HepG2 (cell line): ENCODE measurements around the gene FAM229B. TPM values are rescaled to one million over a fixed set of nuclear protein-coding genes. Genes with fewer than 3 reads are reported as not detected.

Experiments used
- ATAC-seq: fragments of 200-7000 bp; cut with Tn5 transposase; 3 replicates; pipeline ENCODE4 v1.9.1; 2020; ENCODE audit warnings: mild to moderate bottlenecking, moderate library complexity
- BruUV-seq: library from RNA; stranded (reverse); fragments of 400-500 nt; replicated peaks from 2 replicates; lab custom pipeline; 2021; lab: Mats Ljungman, UMichigan
- CTCF ChIA-PET: fragments of 300-600 bp; formaldehyde crosslinking; extraction: SDS; loops from one replicate; lab custom pipeline; 2021; ENCODE audit warnings: low total read pairs, inconsistent platforms, low intra/inter-chr PET ratio; lab: Yijun Ruan, JAX
- POLR2A ChIA-PET: fragments of 350-600 bp; sonication (Branson Sonifier 250); formaldehyde crosslinking; loops from one replicate; lab custom pipeline; 2020; ENCODE audit warnings: antibody characterized with exemption, inconsistent platforms; lab: Yijun Ruan, JAX
- DNase-seq: peaks from one replicate; pipeline ENCODE4 v3.0.0-alpha.2; 2015; ENCODE audit warnings: low spot score
- FAIRE-seq: peaks from 3 replicates; lab custom pipeline; 2011; peaks lifted over from hg19 to GRCh38; lab: Jason Lieb, UNC
- H2AFZ ChIP-seq: one replicate; pipeline ENCODE4 v1.6.1; 2011; ENCODE audit warnings: low read length, inconsistent platforms
- H3K27ac ChIP-seq: fragments of 300-600 bp; 3 replicates; pipeline ENCODE4 v1.8.0; 2011; ENCODE audit warnings: mixed run types, mild to moderate bottlenecking, mixed read lengths, low read length, inconsistent platforms; ENCODE audit not compliant: insufficient read depth; ENCODE audit errors: extremely low read length
- H3K27me3 ChIP-seq, 2 experiments: fragments of 200-600 bp in 1 of 2; 2 replicates in 1 of 2; 3 replicates in 1 of 2; pipeline versions ENCODE4 v1.6.0 to v1.8.0; 2011; ENCODE audit warnings: low read length in 2 of 2, mild to moderate bottlenecking in 2 of 2, moderate library complexity in 2 of 2, inconsistent platforms in 1 of 2; ENCODE audit not compliant: insufficient read depth in 2 of 2, control insufficient read depth in 1 of 2
- H3K36me3 ChIP-seq, 2 experiments: fragments of 200-600 bp in 1 of 2; replicated peaks in 1 of 2; 2 replicates in 1 of 2; 3 replicates in 1 of 2; pipeline versions ENCODE4 v1.5.1 to v1.8.0; 2011; ENCODE audit warnings: low read length in 2 of 2, inconsistent platforms in 1 of 2; ENCODE audit not compliant: insufficient read depth in 2 of 2, control insufficient read depth in 1 of 2
- H3K4me1 ChIP-seq: 2 replicates; pipeline ENCODE4 v1.5.1; 2012; ENCODE audit warnings: low read length, inconsistent platforms; ENCODE audit not compliant: insufficient read depth
- H3K4me2 ChIP-seq: 2 replicates; pipeline ENCODE4 v1.6.0; 2011; ENCODE audit warnings: low read depth, low read length, inconsistent platforms
- H3K4me3 ChIP-seq, 3 experiments: fragments of 200-600 bp in 1 of 3; sonication (generic), shearing (Covaris generic) in 1 of 3; replicated peaks in 1 of 3; 2 replicates each; pipeline ENCODE4 v1.5.1; 2011 to 2016; ENCODE audit warnings: low read length in 3 of 3, inconsistent platforms in 2 of 3, low read depth in 2 of 3, mild to moderate bottlenecking in 2 of 3, control low read depth in 1 of 3, mixed read lengths in 1 of 3; ENCODE audit not compliant: insufficient read depth in 1 of 3
- H3K79me2 ChIP-seq: one replicate; pipeline ENCODE4 v1.6.1; 2011; ENCODE audit warnings: low read length, inconsistent platforms; ENCODE audit not compliant: insufficient read depth
- H3K9ac ChIP-seq: 2 replicates; pipeline ENCODE4 v1.6.0; 2011; ENCODE audit warnings: mild to moderate bottlenecking, low read depth, low read length, inconsistent platforms; ENCODE audit not compliant: insufficient read depth
- H3K9me3 ChIP-seq: 2 replicates; pipeline ENCODE4 v1.5.1; 2012; ENCODE audit warnings: mild to moderate bottlenecking, low read length
- H4K20me1 ChIP-seq: 2 replicates; pipeline ENCODE4 v1.6.0; 2011; ENCODE audit warnings: inconsistent platforms, mild to moderate bottlenecking, low read length, moderate library complexity; ENCODE audit not compliant: insufficient read depth
- ARHGAP35 ChIP-seq: sonication (generic); formaldehyde crosslinking; IDR thresholded peaks from 2 replicates; pipeline ENCODE4 v1.9.0; 2022; ENCODE audit warnings: mild to moderate bottlenecking, inconsistent platforms, moderate library complexity, missing genetic modification reagents, borderline replicate concordance
- GZF1 ChIP-seq: sonication (generic); formaldehyde crosslinking; IDR thresholded peaks from 2 replicates; pipeline ENCODE4 v1.5.1; 2020; ENCODE audit warnings: mild to moderate bottlenecking, missing genetic modification reagents
- HMGA1 ChIP-seq: sonication (generic); formaldehyde crosslinking; conservative IDR thresholded peaks from 2 replicates; pipeline ENCODE4 v1.4.0; 2020; ENCODE audit warnings: missing genetic modification reagents
- HNRNPK ChIP-seq: fragments of 200-400 bp; formaldehyde crosslinking; IDR thresholded peaks from 2 replicates; pipeline ENCODE4 v1.6.1; 2018; ENCODE audit warnings: low read length, low read depth, moderate library complexity, mild to moderate bottlenecking; ENCODE audit not compliant: poor library complexity, severe bottlenecking
- IRX3 ChIP-seq: sonication (generic); formaldehyde crosslinking; IDR thresholded peaks from 2 replicates; pipeline ENCODE4 v1.8.1; 2023; ENCODE audit warnings: mild to moderate bottlenecking, low read depth, missing genetic modification reagents, borderline replicate concordance
- KLF16 ChIP-seq, 2 experiments: sonication (generic) in 1 of 2; formaldehyde crosslinking in 1 of 2; IDR thresholded peaks; 2 replicates each; pipeline versions ENCODE4 v1.6.1 to v1.8.0; 2016 to 2023; ENCODE audit warnings: missing genetic modification reagents in 2 of 2, missing compliant biosample characterization in 1 of 2
- POLR2A ChIP-seq, 2 experiments: IDR thresholded peaks; 2 replicates each; pipeline ENCODE4 v1.6.1; 2011; ENCODE audit warnings: low read depth in 2 of 2, low read length in 2 of 2, mild to moderate bottlenecking in 1 of 2, moderate library complexity in 1 of 2; ENCODE audit not compliant: insufficient read depth in 1 of 2
- PPARG ChIP-seq: conservative IDR thresholded peaks from 2 replicates; pipeline ENCODE4 v1.6.1; 2016; ENCODE audit warnings: missing biosample characterization, missing genetic modification reagents
- SATB2 ChIP-seq: sonication (generic); formaldehyde crosslinking; IDR thresholded peaks from 2 replicates; pipeline ENCODE4 v1.5.0; 2020; ENCODE audit warnings: missing genetic modification reagents
- SIX4 ChIP-seq: sonication (generic); formaldehyde crosslinking; IDR thresholded peaks from 2 replicates; pipeline ENCODE4 v1.4.0; 2020; ENCODE audit warnings: missing genetic modification reagents
- ZNF101 ChIP-seq: sonication (generic); formaldehyde crosslinking; IDR thresholded peaks from 2 replicates; pipeline ENCODE4 v1.4.0; 2020; ENCODE audit warnings: mild to moderate bottlenecking, low read depth, missing genetic modification reagents, borderline replicate concordance
- ZNF224 ChIP-seq: sonication (generic); formaldehyde crosslinking; IDR thresholded peaks from 2 replicates; pipeline ENCODE4 v1.5.0; 2020; ENCODE audit warnings: mild to moderate bottlenecking, missing genetic modification reagents
- ZNF253 ChIP-seq: sonication (generic); formaldehyde crosslinking; IDR thresholded peaks from 2 replicates; pipeline ENCODE4 v1.8.0; 2022; ENCODE audit warnings: mild to moderate bottlenecking, missing genetic modification reagents, borderline replicate concordance
- ZNF552 ChIP-seq: sonication (generic); formaldehyde crosslinking; IDR thresholded peaks from 2 replicates; pipeline ENCODE4 v1.9.0; 2022; ENCODE audit warnings: missing genetic modification reagents, mild to moderate bottlenecking, borderline replicate concordance
- ZNF83 ChIP-seq: sonication (generic); formaldehyde crosslinking; IDR thresholded peaks from 2 replicates; pipeline ENCODE4 v1.4.0; 2020; ENCODE audit warnings: missing genetic modification reagents, mild to moderate bottlenecking, borderline replicate concordance
- WGBS: methylation state at CpG from one replicate; pipeline ENCODE4 v1.1.6; 2017; ENCODE audit warnings: low lambda C conversion rate; 5-methylcytosine and 5-hydroxymethylcytosine counted together
- in situ Hi-C: cut with HindIII; loops from 2 replicates; pipeline ENCODE4 v1.10.0; 2017; ENCODE audit warnings: low pct_unique_long_range_greater_than_20kb; ENCODE audit not compliant: extremely low pct_ligation_motif_present
- intact Hi-C: fragments of 100-400 bp; cut with micrococcal nuclease; formaldehyde crosslinking; loops from one replicate; pipeline ENCODE4 v1.10.0; 2022; ENCODE audit not compliant: unreplicated experiment
- polyA plus RNA-seq, 8 experiments: library from polyadenylated mRNA; depleted of rRNA in 3 of 8; stranded (reverse) in 7 of 8; unstranded in 1 of 8; fragments of >200 nt; fragmentation: Illumina TruSeq in 4 of 8; extraction: Trizol in 4 of 8; gene quantifications; 2 replicates each; pipeline versions ENCODE4 v1.2.1 to v1.2.3, GENCODE V29; 2011 to 2016; ENCODE audit warnings: low read depth in 4 of 8, missing spikeins in 1 of 8, mixed read lengths in 1 of 8; ENCODE audit not compliant: insufficient read depth in 1 of 8
- total RNA-seq, 5 experiments: library from RNA; depleted of rRNA; stranded (reverse); fragments of >200 nt; fragmentation: Illumina TruSeq; extraction: Trizol; gene quantifications; 2 replicates each; pipeline ENCODE4 v1.2.3, GENCODE V29; 2016; ENCODE audit warnings: low read depth in 1 of 5
- TF ChIP-seq, protein P1 (sequence below): sonication (generic); formaldehyde crosslinking; IDR thresholded peaks from 2 replicates; pipeline ENCODE4 v1.4.0; 2020; ENCODE audit warnings: mild to moderate bottlenecking, missing genetic modification reagents
- TF ChIP-seq, protein P2 (sequence below): sonication (generic); formaldehyde crosslinking; IDR thresholded peaks from 2 replicates; pipeline ENCODE4 v1.4.0; 2020; ENCODE audit warnings: mild to moderate bottlenecking, missing genetic modification reagents

Gene FAM229B
- total and polyA plus RNA-seq, 2 of the 13 experiments (the other 11 are each of a cell fraction or from before 2014, with no cell fraction given), result 11.3 to 19.5 TPM

DNA sequence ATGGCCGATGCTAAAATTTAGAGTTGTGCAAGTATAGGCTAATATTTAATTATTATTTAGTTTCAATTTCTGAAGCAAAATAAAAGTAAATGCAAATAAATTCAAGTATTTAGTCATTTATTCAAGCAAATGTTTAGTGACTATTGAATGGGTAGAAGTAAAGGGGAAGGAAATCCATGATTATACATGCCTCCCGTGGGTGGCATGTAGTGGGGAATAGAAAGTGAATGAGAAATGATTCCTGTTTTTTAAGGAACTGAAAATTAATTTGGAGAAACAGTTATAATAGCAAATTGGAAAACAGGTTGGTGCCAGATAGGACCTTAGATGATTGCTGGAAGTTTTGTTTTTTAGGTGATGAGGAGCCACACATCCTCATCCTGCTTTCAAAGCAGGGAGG, 35.4 kb downstream of the FAM229B start:
- intact Hi-C loops, result no loop called here
- Histone ChIP-seq H3K36me3 (no peaks in the 10 kb centered on the region), H3K4me1 (no peaks in the 10 kb centered on the region), H3K27me3 (no peaks in the 10 kb centered on the region), H3K27ac (no peak overlapping the region), H3K4me2 (no peak overlapping the region), H4K20me1 (no peaks in the 10 kb centered on the region), H3K9me3 (no peaks in the 10 kb centered on the region), H3K79me2 (no peaks in the 10 kb centered on the region), H3K9ac (no peak overlapping the region), H2AFZ (no peak overlapping the region), H3K4me3 (no peak overlapping the region)
- no peak for TF ChIP-seq PPARG (CRISPR knock-in tag)
- TF ChIP-seq ZNF101 (CRISPR knock-in tag), result no peak
- no peak for TF ChIP-seq ZNF552
- no peak for TF ChIP-seq GZF1 (CRISPR knock-in tag)
- no peak for TF ChIP-seq ARHGAP35 (CRISPR knock-in tag)
- no peak for TF ChIP-seq SIX4 (CRISPR knock-in tag)
- no peak for TF ChIP-seq IRX3 (CRISPR knock-in tag)
- TF ChIP-seq HNRNPK, result no peak
- no peak for TF ChIP-seq HMGA1
- TF ChIP-seq, protein P1, sequence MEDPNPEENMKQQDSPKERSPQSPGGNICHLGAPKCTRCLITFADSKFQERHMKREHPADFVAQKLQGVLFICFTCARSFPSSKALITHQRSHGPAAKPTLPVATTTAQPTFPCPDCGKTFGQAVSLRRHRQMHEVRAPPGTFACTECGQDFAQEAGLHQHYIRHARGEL (CRISPR knock-in tag), result no peak
- no peak for TF ChIP-seq SATB2 (CRISPR knock-in tag)
- TF ChIP-seq KLF16 (CRISPR knock-in tag; IDR thresholded peaks at IDR 0.05), result no peak
- no peak for TF ChIP-seq ZNF224 (CRISPR knock-in tag)
- no peak for TF ChIP-seq ZNF83
- no peak for TF ChIP-seq POLR2A (IDR thresholded peaks at IDR 0.05; ENCODE audit: insufficient read depth in 1 of 2, low read depth in 2 of 2, low read length in 2 of 2)
- no peak for TF ChIP-seq ZNF253 (CRISPR knock-in tag)
- TF ChIP-seq, protein P2, sequence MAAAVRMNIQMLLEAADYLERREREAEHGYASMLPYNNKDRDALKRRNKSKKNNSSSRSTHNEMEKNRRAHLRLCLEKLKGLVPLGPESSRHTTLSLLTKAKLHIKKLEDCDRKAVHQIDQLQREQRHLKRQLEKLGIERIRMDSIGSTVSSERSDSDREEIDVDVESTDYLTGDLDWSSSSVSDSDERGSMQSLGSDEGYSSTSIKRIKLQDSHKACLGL, result no peak
- CTCF ChIA-PET, result no interaction called here
- POLR2A ChIA-PET, result no interaction called here
- ATAC-seq (no peak), DNase-seq (no peak), FAIRE-seq (no peak)
- BruUV-seq, result no TSS peak
- in situ Hi-C loops, result no loop called here
- 0% methylated on average over 2 of the region's 2 CpGs for WGBS
